Measurements from ENCODE around the gene CD2AP.

Gene CD2AP

GRCh38 chr6:47464052-47464451 lies 13.5 kb upstream of the CD2AP start:
- H3K4me3 ChIP-seq (ENCODE audit: low read depth, low read length): no peak overlapping the region
- DNase-seq (ENCODE audit: low read depth): no peak
- no peak for TF ChIP-seq CTCF (IDR thresholded peaks at IDR 0.05; ENCODE audit: low read depth, low read length, missing control alignments)
- in situ Hi-C loops (cut with HindIII; ENCODE audit: low sequenced_read_pairs): no loop called here

GRCh38 chr6:47465117-47465516 lies 12.5 kb upstream of the CD2AP start:
- TF ChIP-seq CTCF (IDR thresholded peaks at IDR 0.05; ENCODE audit: low read depth, low read length, missing control alignments): no peak
- DNase-seq (ENCODE audit: low read depth): no peak
- in situ Hi-C loops (cut with HindIII; ENCODE audit: low sequenced_read_pairs): no loop called here
- H3K4me3 ChIP-seq (ENCODE audit: low read depth, low read length): no peak overlapping the region

GRCh38 chr6:47471911-47472310 lies 5.7 kb upstream of the CD2AP start:
- DNase-seq (ENCODE audit: low read depth): no peak
- in situ Hi-C loops (cut with HindIII; ENCODE audit: low sequenced_read_pairs): no loop called here
- TF ChIP-seq CTCF (IDR thresholded peaks at IDR 0.05; ENCODE audit: low read depth, low read length, missing control alignments): no peak
- no peak overlapping the region for H3K4me3 ChIP-seq (ENCODE audit: low read depth, low read length)

GRCh38 chr6:47473791-47474346 lies 3.7 kb upstream of the CD2AP start:
- in situ Hi-C loops (cut with HindIII; ENCODE audit: low sequenced_read_pairs): no loop called here
- DNase-seq (ENCODE audit: low read depth): no peak
- no peak for TF ChIP-seq CTCF (IDR thresholded peaks at IDR 0.05; ENCODE audit: low read depth, low read length, missing control alignments)
- no peak overlapping the region for H3K4me3 ChIP-seq (ENCODE audit: low read depth, low read length)

- DNase-seq (ENCODE audit: low read depth): no peak
- in situ Hi-C loops (cut with HindIII; ENCODE audit: low sequenced_read_pairs): loop anchor here (5.0 kb wide), 2 partner anchors 67 to 107 kb away; no protein-coding TSS in a partner anchor
- TF ChIP-seq CTCF (IDR thresholded peaks at IDR 0.05; ENCODE audit: low read depth, low read length, missing control alignments): no peak
- no peak overlapping the region for H3K4me3 ChIP-seq (ENCODE audit: low read depth, low read length)
Measured at GRCh38 chr6:47475319-47475816, 2.2 kb upstream of the CD2AP start.

GRCh38 chr6:47476781-47477496 lies 650 bp upstream of the CD2AP start:
- no peak for TF ChIP-seq CTCF (IDR thresholded peaks at IDR 0.05; ENCODE audit: low read depth, low read length, missing control alignments)
- peak overlapping the region; percentile 79 for H3K4me3 ChIP-seq (ENCODE audit: low read depth, low read length)
- in situ Hi-C loops (cut with HindIII; ENCODE audit: low sequenced_read_pairs): loop anchor here (5.0 kb wide), 2 partner anchors 65 to 105 kb away; no protein-coding TSS in a partner anchor
- DNase-seq (ENCODE audit: low read depth): no peak

Measured in astrocyte of the cerebellum (primary cell).